Measurements from ENCODE around the gene RAB3B. TPM values are rescaled to one million over a fixed set of nuclear protein-coding genes. Genes with fewer than 3 reads are reported as not detected.

Gene RAB3B
- total RNA-seq, 1 donor from 2014 or later = 3.4 TPM

DNA sequence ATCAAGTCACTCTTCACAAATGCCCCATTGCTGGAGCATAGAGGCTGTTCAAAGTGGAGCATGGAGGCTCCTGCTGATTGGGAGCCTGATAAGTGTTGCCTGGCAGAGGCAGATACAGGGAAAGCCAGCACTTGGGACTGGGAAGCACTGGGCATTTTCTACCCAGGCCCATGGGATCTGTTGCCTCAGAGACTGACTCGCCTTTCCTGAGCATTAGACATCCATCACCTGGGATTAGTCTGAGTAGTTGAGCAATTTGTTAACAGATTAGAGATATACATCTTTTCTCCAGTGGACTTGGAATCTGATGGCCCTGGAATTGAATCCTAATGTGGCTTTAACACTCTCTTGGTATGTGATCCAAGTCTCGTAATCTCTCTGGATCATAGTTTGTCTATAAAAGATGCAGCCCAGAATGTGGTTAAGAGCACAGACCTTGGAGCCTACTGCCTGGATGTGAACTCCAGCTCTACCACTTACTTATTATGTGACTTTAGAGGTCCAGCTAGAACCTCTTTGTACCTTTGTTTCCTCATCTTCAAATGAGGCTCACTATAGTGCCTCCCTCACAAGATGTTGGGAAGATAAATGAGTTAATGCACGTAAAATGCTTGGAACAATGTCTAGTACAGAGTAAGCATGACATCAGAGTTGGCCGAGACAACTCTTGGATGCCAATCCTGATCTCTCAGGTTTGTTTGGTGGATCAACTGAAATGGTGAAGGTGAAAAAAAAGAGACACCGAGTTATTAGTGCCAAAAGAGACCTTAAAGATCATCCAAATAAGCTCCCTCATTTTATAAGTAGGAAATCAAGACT lies 73.7 kb downstream of the RAB3B start:
- DNase-seq (ENCODE audit: low read depth) = peak; percentile 77
- FAIRE-seq = peak; percentile 55
- H3K27me3 ChIP-seq (ENCODE audit: control insufficient read depth, insufficient read depth, low read length) = no peaks in the 10 kb centered on the region
- TF ChIP-seq, protein P1, sequence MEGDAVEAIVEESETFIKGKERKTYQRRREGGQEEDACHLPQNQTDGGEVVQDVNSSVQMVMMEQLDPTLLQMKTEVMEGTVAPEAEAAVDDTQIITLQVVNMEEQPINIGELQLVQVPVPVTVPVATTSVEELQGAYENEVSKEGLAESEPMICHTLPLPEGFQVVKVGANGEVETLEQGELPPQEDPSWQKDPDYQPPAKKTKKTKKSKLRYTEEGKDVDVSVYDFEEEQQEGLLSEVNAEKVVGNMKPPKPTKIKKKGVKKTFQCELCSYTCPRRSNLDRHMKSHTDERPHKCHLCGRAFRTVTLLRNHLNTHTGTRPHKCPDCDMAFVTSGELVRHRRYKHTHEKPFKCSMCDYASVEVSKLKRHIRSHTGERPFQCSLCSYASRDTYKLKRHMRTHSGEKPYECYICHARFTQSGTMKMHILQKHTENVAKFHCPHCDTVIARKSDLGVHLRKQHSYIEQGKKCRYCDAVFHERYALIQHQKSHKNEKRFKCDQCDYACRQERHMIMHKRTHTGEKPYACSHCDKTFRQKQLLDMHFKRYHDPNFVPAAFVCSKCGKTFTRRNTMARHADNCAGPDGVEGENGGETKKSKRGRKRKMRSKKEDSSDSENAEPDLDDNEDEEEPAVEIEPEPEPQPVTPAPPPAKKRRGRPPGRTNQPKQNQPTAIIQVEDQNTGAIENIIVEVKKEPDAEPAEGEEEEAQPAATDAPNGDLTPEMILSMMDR (IDR thresholded peaks at IDR 0.05; ENCODE audit: insufficient read depth, low read length, severe bottlenecking) = no peak
- no peaks in the 10 kb centered on the region for H3K36me3 ChIP-seq (ENCODE audit: control insufficient read depth, insufficient read depth, low read length)
- no peak overlapping the region for H3K4me3 ChIP-seq (ENCODE audit: low read depth, low read length)

DNA sequence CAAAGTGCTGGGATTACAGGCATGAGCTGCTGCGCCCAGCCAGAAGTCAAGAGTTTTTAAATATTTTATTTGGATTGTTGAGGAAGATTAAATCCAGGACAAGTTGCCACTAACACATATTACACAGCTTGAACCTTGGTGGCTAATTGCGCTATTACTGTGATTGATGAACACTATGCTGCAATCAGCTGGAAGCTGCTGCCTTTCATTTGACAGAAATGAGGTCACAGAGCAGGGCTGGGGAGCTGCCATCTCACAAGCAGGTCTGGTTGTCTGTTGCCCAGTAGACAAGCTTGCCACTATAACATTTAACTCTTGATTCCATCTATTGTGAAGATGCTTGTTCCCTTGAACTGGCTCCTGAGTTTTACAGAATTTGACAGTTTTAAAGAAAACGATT lies 74.5 kb downstream of the RAB3B start:
- no peak overlapping the region for H3K4me3 ChIP-seq (ENCODE audit: low read depth, low read length)
- H3K36me3 ChIP-seq (ENCODE audit: control insufficient read depth, insufficient read depth, low read length) = no peaks in the 10 kb centered on the region
- TF ChIP-seq, protein P1 (IDR thresholded peaks at IDR 0.05; ENCODE audit: insufficient read depth, low read length, severe bottlenecking) = no peak
- H3K27me3 ChIP-seq (ENCODE audit: control insufficient read depth, insufficient read depth, low read length) = no peaks in the 10 kb centered on the region
- FAIRE-seq = peak; percentile 18
- no peak for DNase-seq (ENCODE audit: low read depth)

DNA sequence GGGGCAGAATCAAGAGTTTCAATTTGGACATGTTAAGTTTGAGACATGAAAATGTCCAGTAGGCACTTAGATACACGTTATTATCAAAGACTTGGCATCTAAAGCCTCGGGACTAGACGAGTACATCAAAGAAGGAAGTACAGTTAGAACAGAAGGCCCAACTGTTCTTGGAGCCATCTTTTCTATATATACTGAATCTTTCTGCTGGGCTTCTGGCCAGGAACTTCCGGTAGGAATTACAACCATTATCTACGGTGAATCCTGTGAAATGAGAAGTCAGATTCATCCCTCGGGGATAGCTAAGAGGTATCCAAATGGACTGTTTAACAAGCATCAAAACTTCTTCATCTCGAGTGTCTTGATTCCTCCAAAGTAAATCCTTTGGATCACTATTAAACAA lies 77.6 kb downstream of the RAB3B start:
- TF ChIP-seq, protein P1 (IDR thresholded peaks at IDR 0.05; ENCODE audit: insufficient read depth, low read length, severe bottlenecking) = no peak
- Histone ChIP-seq H3K4me3 (ENCODE audit: low read depth, low read length) (no peak overlapping the region), H3K36me3 (ENCODE audit: control insufficient read depth, insufficient read depth, low read length) (no peaks in the 10 kb centered on the region), H3K27me3 (ENCODE audit: control insufficient read depth, insufficient read depth, low read length) (no peaks in the 10 kb centered on the region)
- FAIRE-seq (no peak), DNase-seq (ENCODE audit: low read depth) (no peak)

DNA sequence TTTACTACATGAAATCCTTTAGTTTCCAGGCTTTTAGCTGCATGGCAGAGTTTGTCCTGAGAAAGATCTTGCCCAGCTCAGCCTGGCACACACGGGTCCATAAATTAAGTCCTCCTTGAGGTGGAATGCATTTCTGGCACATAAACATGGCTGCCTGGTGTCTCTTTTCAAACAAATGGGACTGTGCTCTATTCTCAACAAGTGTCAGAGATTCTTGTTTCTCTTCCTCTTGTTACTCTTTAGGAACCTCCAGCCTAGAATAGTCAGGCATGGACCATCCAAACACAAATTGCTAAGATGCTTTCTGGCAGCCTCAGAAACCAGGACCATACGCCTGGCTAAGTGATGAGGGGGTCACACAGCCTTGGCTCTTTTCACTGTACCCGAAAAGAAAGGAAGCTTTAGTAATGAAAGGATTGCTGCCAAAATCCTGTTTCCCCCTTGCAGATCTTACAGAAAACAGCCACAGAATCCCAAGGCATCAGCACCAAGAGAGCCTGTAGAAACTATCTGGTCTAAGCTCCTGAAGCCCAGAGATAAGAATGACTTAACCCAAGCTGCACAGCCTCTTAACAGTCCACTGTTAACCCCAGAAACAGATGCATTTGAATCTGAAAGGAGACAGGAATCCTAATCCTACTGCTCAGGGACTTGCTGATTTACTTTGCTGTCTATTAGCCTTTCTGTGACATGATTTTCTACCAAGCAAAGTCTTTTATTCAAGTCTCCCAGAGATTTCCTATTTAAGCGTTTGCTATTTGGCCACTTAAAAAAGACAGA lies 80.1 kb downstream of the RAB3B start:
- Histone ChIP-seq H3K27me3 (ENCODE audit: control insufficient read depth, insufficient read depth, low read length) (no peaks in the 10 kb centered on the region), H3K4me3 (ENCODE audit: low read depth, low read length) (no peak overlapping the region), H3K36me3 (ENCODE audit: control insufficient read depth, insufficient read depth, low read length) (no peaks in the 10 kb centered on the region)
- FAIRE-seq = no peak
- DNase-seq (ENCODE audit: low read depth) = no peak
- TF ChIP-seq, protein P1 (IDR thresholded peaks at IDR 0.05; ENCODE audit: insufficient read depth, low read length, severe bottlenecking) = no peak

DNA sequence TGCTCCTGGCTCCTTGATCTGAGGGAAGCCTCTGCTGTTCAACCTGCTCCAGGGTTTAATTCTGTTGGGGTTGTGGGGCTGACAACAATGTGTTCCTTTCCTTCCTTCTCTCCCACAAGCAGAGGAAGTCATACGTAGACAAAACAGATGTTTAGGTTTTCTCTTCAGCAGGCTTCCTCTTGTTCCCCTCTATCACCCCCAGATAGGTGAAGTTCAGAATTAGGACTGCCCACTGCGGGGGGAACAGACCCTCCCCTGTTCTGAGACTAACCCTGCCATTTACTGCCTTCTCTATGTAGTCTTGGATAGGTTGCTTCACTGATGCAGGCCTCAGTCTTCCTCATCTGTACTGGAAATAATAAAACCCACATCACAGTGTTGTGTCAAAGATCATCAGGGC lies 82.0 kb downstream of the RAB3B start:
- TF ChIP-seq, protein P1 (IDR thresholded peaks at IDR 0.05; ENCODE audit: insufficient read depth, low read length, severe bottlenecking) = no peak
- FAIRE-seq = no peak
- Histone ChIP-seq H3K4me3 (ENCODE audit: low read depth, low read length) (no peak overlapping the region), H3K36me3 (ENCODE audit: control insufficient read depth, insufficient read depth, low read length) (no peaks in the 10 kb centered on the region), H3K27me3 (ENCODE audit: control insufficient read depth, insufficient read depth, low read length) (no peaks in the 10 kb centered on the region)
- no peak for DNase-seq (ENCODE audit: low read depth)

All from bronchial epithelial cell (primary cell).